ENCODE results near the gene MNAT1. TPM values are rescaled to one million over a fixed set of nuclear protein-coding genes. Genes with fewer than 3 reads are reported as not detected.

MNAT1 gene
- total RNA-seq, 1 experiment from 2014 or later, result 69.8 TPM

DNA sequence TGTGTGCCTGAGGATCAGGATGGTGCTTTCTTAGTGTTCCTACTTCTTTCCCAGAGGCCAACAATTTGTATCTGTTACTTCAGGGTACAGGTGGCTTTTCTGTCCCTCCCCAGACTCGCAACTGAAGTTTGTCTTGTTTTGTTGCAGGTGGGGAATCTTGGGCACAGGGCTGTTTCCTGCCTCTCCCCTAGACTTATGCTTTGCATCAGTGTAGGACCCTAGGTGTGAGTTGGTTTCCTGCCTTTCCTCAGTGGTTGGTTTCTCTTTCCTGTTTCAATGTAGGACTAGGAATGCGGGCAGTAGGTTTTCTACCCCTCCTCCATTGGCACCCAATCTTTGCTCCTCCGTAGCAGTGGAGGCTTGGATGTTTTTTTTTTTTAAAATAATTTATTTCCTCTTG, 159.3 kb downstream of the MNAT1 start:
- H3K36me3 ChIP-seq, result no peaks in the 10 kb centered on the region
- H3K4me3 ChIP-seq, result no peak overlapping the region
- no peak for DNase-seq (ENCODE audit: low read depth in 1 of 2, low spot score in 2 of 2)
- H3K27me3 ChIP-seq (replicated peaks), result no peaks in the 10 kb centered on the region
- H3K9me3 ChIP-seq (replicated peaks), result no peaks in the 10 kb centered on the region; the same call in 1 of the 2 replicates
- H3K27ac ChIP-seq, result no peak overlapping the region
- no peaks in the 10 kb centered on the region; the same call in 1 of the 2 replicates for H3K4me1 ChIP-seq (replicated peaks)

DNA sequence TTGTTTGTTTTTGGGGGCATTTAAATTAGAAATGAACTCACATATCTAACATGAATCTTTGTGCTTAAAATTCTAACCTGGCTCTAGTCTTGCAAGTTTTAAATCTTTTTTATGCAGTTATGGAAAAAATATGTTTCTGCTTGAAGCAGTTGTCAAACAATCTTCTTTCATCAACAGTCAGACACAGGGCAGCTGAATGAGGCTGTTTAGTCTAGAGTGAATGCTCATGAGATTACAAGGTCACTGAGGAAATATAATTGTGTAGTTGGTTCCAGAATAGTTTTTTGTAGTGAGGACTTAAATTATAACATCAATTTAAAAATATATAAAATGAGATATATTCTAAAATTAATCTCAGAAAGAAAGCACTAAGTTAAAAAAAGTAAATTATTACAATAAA, 169.8 kb downstream of the MNAT1 start:
- no peak for DNase-seq (ENCODE audit: low read depth in 1 of 2, low spot score in 2 of 2)
- Histone ChIP-seq H3K4me3 (no peak overlapping the region), H3K27me3 (replicated peaks) (no peaks in the 10 kb centered on the region), H3K9me3 (replicated peaks) (no peaks in the 10 kb centered on the region), H3K4me1 (replicated peaks) (no peaks in the 10 kb centered on the region), H3K36me3 (no peaks in the 10 kb centered on the region), H3K27ac (no peak overlapping the region)

DNA sequence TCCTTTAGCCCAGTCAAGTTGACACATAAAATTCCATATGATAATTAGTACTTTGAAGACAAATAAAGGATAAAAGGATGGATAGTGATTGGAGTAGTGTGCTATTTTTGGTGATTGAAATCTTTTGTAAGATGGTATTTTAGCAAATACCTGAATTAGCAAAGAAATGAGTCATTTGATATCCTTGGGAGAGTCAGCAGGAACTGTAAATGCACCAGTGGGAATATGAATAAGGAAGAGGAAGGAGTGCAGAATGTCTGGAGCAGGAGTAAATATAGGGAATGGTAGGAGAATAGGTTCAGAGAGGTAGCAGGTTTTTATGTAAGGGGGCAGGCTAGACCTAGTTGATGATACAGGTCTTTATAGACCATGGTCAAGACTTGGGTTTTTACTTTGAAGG, 171.4 kb downstream of the MNAT1 start:
- H3K36me3 ChIP-seq, result no peaks in the 10 kb centered on the region
- H3K9me3 ChIP-seq (replicated peaks), result no peaks in the 10 kb centered on the region
- no peak for DNase-seq (ENCODE audit: low read depth in 1 of 2, low spot score in 2 of 2)
- H3K4me3 ChIP-seq, result no peak overlapping the region
- no peaks in the 10 kb centered on the region for H3K4me1 ChIP-seq (replicated peaks)
- no peaks in the 10 kb centered on the region for H3K27me3 ChIP-seq (replicated peaks)
- no peak overlapping the region for H3K27ac ChIP-seq

DNA sequence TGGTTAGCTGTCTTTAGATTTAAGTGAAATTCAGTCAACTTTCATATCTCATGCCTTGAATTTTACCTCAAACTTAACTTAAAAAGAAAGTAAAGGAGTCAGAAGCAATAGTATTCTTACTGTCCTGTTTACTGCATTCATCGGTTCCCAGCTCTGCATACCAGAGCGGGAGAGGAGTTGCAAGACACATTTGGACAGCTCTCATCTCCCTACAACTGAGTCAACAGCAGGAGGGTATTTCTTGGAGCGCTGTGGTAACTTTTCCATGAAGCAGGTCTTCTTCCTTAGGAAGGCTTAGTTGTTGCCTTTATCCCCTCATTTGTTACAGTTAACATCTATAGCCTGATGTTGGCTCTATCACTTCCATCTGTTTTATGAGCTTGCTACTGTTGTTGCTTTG, 181.2 kb downstream of the MNAT1 start:
- Histone ChIP-seq H3K4me1 (replicated peaks) (no peaks in the 10 kb centered on the region), H3K27ac (no peak overlapping the region), H3K4me3 (no peak overlapping the region), H3K27me3 (replicated peaks) (no peaks in the 10 kb centered on the region), H3K36me3 (no peaks in the 10 kb centered on the region), H3K9me3 (replicated peaks) (no peaks in the 10 kb centered on the region)
- DNase-seq (ENCODE audit: low read depth in 1 of 2, low spot score in 2 of 2), result no peak

DNA sequence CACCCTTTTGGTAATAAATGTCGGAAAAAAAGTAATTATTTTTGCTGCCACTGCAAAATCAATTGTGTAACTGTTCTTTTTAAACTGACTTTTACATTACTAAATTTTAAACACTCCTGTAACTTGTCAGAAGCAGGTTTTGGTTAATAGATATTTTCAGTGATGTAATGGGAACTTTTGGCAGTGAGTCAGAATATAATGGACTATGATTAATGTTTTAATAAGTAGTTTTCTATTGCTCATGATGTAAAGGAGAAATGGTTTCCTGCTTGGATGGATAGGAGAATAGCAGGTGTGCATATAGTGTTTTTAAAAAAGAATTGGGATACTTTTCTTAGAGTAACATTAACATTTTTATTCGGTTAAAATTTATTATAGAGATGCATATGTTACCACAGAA, 187.5 kb downstream of the MNAT1 start:
- Histone ChIP-seq H3K4me1 (replicated peaks) (no peaks in the 10 kb centered on the region), H3K27ac (no peak overlapping the region), H3K9me3 (replicated peaks) (no peaks in the 10 kb centered on the region), H3K4me3 (no peak overlapping the region), H3K36me3 (no peaks in the 10 kb centered on the region), H3K27me3 (replicated peaks) (no peaks in the 10 kb centered on the region)
- DNase-seq (ENCODE audit: low read depth in 1 of 2, low spot score in 2 of 2), result no peak

DNA sequence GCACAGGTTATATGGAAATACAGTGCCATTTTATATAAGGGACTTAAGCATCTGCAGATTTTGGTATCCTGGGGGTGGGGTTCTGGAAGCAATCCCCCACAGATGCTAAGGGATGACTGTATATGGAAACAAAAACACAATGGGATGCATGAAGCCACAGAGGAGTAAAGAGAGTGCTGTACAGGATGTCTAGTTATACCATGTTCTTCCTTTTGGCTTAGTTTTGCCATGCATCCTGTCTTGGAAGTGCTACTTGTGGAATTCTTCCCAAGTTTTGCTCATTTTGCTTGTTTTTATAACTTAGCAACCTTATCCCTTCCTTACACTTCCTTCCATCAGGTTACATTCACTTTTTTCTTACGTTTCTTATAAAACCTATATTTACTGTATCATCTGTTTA, 190.7 kb downstream of the MNAT1 start:
- no peak for DNase-seq (ENCODE audit: low read depth in 1 of 2, low spot score in 2 of 2)

DNA sequence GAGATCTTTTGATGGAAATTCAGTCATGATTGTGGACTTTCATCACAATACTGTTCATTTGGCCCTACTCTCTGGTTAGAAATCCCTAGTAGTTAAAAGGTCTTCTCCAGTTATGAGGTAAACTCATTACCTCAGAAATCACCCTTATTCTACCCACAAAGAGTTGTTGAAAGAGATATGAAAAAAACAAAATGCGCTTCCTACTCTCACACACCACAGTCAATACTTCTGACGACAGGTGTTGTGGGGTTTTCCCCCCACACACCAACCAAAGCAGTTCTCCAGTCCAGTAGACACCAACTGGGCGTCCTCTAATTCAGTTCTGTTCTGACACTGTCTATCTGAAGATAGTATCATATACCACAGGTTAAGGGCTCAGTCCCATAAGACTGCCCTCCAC, 191.4 kb downstream of the MNAT1 start:
- no peaks in the 10 kb centered on the region for H3K27me3 ChIP-seq (replicated peaks)
- H3K4me1 ChIP-seq (replicated peaks), result no peaks in the 10 kb centered on the region
- H3K4me3 ChIP-seq, result no peak overlapping the region
- no peaks in the 10 kb centered on the region for H3K36me3 ChIP-seq
- DNase-seq (ENCODE audit: low read depth in 1 of 2, low spot score in 2 of 2), result no peak
- no peaks in the 10 kb centered on the region for H3K9me3 ChIP-seq (replicated peaks)
- no peak overlapping the region for H3K27ac ChIP-seq

More for the DNA sequence above, 190.7 kb downstream of the MNAT1 start:
- H3K36me3 ChIP-seq, result no peaks in the 10 kb centered on the region
- H3K27me3 ChIP-seq (replicated peaks), result no peaks in the 10 kb centered on the region
- H3K4me1 ChIP-seq (replicated peaks), result no peaks in the 10 kb centered on the region
- H3K9me3 ChIP-seq (replicated peaks), result no peaks in the 10 kb centered on the region
- no peak overlapping the region for H3K4me3 ChIP-seq
- H3K27ac ChIP-seq, result no peak overlapping the region

DNA sequence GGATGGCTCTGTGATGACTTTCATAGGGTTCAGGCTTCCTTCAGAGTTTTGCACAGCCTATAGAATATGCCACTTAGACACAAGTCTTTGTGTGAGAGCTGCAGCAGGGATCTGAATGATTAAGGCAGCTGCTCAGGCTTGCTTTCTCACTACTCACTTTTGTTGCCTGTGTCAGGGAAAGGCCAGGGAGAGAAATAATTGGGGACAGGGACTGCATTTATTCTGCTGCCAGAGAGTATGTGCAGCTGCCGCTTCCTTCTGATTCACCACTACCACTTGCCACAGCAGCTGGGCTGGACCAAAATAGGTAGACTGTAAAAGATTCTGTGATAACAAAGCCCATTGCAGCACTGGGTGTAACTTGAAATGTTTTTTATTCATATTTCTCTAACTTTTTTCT, 196.7 kb downstream of the MNAT1 start:
- no peaks in the 10 kb centered on the region for H3K36me3 ChIP-seq
- H3K4me3 ChIP-seq, result no peak overlapping the region
- no peaks in the 10 kb centered on the region for H3K4me1 ChIP-seq (replicated peaks)
- H3K9me3 ChIP-seq (replicated peaks), result no peaks in the 10 kb centered on the region
- no peaks in the 10 kb centered on the region for H3K27me3 ChIP-seq (replicated peaks)
- no peak overlapping the region for H3K27ac ChIP-seq
- no peak for DNase-seq (ENCODE audit: low read depth in 1 of 2, low spot score in 2 of 2)

DNA sequence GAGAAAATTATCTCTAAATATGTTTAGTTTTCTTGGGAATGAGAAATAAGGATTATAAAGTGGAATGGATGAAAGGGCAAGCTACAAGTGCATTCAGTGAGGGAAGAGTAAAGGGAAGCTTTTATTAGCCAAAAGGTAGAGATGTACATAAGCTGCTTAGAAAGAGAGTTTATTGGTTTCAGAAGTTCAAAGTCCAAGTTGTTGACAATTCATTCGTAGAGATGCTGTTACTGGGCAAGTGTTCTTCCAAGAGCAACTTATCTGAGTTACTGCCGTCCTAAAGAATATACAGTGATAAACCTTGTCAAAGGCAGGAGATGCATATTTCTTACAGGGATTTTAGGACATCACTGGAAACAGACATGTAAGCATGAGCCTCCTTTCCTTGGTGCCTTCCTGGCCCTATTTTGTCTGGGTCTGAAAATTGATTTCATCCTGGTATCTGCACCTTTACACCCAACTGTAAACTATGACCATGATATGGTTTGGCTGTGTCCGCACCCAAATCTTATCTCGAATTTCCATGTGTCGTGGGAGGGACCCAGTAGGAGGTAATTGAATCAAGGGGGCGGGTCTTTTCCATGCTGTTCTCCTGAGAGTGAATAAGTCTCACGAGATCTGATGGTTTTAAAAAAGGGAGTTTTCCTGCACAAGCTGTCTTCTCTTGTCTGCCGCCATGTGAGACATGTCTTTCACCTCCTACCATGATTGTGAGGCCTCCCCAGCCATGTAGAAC, 199.5 kb downstream of the MNAT1 start:
- H3K4me3 ChIP-seq, result no peak overlapping the region
- no peak overlapping the region for H3K27ac ChIP-seq
- no peaks in the 10 kb centered on the region for H3K36me3 ChIP-seq
- DNase-seq (ENCODE audit: low read depth in 1 of 2, low spot score in 2 of 2), result no peak
- no peaks in the 10 kb centered on the region for H3K27me3 ChIP-seq (replicated peaks)
- no peaks in the 10 kb centered on the region for H3K9me3 ChIP-seq (replicated peaks)
- no peaks in the 10 kb centered on the region for H3K4me1 ChIP-seq (replicated peaks)

DNA sequence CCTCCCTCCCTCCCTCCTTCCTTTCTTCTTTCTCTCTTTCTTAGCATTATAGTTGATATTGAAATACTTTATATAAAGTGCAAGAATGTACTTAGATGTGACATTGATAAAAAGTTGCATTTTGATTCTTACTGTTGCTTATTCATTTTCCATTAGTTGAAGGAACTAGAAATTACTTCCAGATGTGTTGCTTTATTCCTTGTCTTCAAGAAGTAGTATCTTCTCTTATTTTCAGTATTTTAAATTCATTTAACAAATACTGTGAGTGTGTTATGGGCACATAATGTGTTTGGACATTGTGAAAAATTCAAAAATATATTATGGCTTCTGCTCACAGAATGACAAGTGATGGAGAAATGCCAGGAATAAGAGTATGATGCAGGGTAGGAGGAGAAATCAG, 200.8 kb downstream of the MNAT1 start:
- Histone ChIP-seq H3K4me1 (replicated peaks) (no peaks in the 10 kb centered on the region), H3K27me3 (replicated peaks) (no peaks in the 10 kb centered on the region), H3K4me3 (no peak overlapping the region), H3K9me3 (replicated peaks) (no peaks in the 10 kb centered on the region), H3K27ac (no peak overlapping the region), H3K36me3 (no peaks in the 10 kb centered on the region)
- no peak for DNase-seq (ENCODE audit: low read depth in 1 of 2, low spot score in 2 of 2)

DNA sequence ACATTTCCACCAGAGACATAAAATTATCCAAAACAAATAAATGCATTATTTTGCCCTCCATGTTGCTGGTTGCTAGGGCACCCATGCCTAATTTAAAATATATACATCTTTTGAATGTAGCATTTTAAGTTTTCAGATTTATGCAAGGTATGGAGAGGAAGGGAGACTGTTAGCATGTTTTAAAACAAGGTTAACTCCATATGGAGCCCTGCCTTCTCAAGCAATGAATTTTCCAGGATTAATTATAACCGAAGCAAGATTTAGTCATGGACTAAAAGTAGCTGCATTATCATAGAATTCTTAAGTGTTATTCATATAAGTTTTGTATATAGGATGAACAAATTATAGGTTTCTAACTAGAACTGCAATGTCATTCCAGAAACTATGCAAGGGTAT, 209.1 kb downstream of the MNAT1 start:
- Histone ChIP-seq H3K9me3 (replicated peaks) (no peaks in the 10 kb centered on the region), H3K36me3 (no peaks in the 10 kb centered on the region), H3K4me3 (no peak overlapping the region), H3K27ac (no peak overlapping the region), H3K27me3 (replicated peaks) (no peaks in the 10 kb centered on the region), H3K4me1 (replicated peaks) (peaks cover 4% of the 10 kb centered on the region; the same call in 1 of the 2 replicates)
- DNase-seq (ENCODE audit: low read depth in 1 of 2, low spot score in 2 of 2), result no peak

DNA sequence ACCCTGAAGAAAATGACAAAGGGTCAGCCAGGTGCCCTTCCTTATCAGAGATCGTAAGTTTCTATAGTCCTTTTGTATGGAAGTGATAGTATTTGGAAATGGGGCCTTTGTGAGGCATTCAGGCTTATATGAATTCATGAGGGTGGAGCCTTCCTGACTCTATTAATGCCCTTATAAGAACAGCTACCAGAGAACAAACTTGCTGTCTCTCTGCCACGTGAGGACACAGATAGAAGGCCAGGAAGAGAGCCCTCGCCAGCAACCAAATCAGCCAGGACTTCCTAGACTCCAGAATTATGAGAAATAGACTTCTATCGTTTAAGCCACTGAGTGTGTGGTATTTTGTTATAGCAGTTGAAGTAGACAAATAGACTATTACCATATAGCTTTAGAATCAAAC, 209.6 kb downstream of the MNAT1 start:
- no peak overlapping the region for H3K27ac ChIP-seq
- H3K4me1 ChIP-seq (replicated peaks), result peaks cover 4% of the 10 kb centered on the region; the same call in 1 of the 2 replicates
- H3K27me3 ChIP-seq (replicated peaks), result no peaks in the 10 kb centered on the region
- H3K4me3 ChIP-seq, result no peak overlapping the region
- H3K9me3 ChIP-seq (replicated peaks), result no peaks in the 10 kb centered on the region
- no peak for DNase-seq (ENCODE audit: low read depth in 1 of 2, low spot score in 2 of 2)
- H3K36me3 ChIP-seq, result no peaks in the 10 kb centered on the region

DNA sequence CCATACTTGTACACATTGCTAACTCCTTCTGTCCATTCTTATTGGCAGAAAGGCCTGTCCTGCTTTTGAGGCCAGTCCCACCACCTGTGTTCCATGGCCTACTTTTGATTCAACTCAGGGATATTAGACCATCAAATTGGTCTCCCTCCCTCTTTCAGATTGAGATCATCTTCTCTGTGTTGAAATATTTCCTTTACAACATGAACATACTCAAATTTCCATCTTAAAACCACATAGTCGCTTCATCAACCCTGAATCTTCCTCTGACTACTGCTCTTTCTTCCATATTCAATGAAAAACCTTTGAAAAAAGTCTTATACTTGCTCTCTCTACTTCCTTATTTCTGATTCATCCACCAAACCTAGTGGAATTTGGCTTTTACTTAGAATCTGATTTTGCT, 211.4 kb downstream of the MNAT1 start:
- Histone ChIP-seq H3K36me3 (no peaks in the 10 kb centered on the region), H3K4me1 (replicated peaks) (peaks cover 4% of the 10 kb centered on the region; the same call in 1 of the 2 replicates), H3K4me3 (no peak overlapping the region), H3K27ac (no peak overlapping the region), H3K9me3 (replicated peaks) (no peaks in the 10 kb centered on the region), H3K27me3 (replicated peaks) (no peaks in the 10 kb centered on the region)
- no peak for DNase-seq (ENCODE audit: low read depth in 1 of 2, low spot score in 2 of 2)

DNA sequence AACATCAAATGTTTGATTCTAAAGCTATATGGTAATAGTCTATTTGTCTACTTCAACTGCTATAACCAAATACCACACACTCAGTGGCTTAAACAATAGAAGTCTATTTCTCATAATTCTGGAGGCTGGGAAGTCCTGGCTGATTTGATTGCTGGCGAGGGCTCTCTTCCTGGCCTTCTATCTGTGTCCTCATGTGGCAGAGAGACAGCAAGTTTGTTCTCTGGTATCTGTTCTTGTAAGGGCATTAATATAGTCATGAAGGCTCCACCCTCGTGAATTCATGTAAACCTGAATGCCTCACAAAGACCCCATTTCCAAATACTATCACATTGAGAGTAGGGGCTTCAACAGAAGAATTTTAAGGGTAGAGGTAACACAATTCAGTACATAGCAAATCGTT, 212.2 kb downstream of the MNAT1 start:
- Histone ChIP-seq H3K27ac (no peak overlapping the region), H3K9me3 (replicated peaks) (no peaks in the 10 kb centered on the region), H3K27me3 (replicated peaks) (no peaks in the 10 kb centered on the region), H3K4me1 (replicated peaks) (peaks cover 4% of the 10 kb centered on the region; the same call in 1 of the 2 replicates), H3K4me3 (no peak overlapping the region), H3K36me3 (no peaks in the 10 kb centered on the region)
- no peak for DNase-seq (ENCODE audit: low read depth in 1 of 2, low spot score in 2 of 2)

Data from SJSA1 (cell line).